ENCODE results near the gene LY6G6C. TPM values are rescaled to one million over a fixed set of nuclear protein-coding genes. Genes with fewer than 3 reads are reported as not detected.

Gene LY6G6C
- total RNA-seq, 1 donor from 2014 or later = not detected

DNA sequence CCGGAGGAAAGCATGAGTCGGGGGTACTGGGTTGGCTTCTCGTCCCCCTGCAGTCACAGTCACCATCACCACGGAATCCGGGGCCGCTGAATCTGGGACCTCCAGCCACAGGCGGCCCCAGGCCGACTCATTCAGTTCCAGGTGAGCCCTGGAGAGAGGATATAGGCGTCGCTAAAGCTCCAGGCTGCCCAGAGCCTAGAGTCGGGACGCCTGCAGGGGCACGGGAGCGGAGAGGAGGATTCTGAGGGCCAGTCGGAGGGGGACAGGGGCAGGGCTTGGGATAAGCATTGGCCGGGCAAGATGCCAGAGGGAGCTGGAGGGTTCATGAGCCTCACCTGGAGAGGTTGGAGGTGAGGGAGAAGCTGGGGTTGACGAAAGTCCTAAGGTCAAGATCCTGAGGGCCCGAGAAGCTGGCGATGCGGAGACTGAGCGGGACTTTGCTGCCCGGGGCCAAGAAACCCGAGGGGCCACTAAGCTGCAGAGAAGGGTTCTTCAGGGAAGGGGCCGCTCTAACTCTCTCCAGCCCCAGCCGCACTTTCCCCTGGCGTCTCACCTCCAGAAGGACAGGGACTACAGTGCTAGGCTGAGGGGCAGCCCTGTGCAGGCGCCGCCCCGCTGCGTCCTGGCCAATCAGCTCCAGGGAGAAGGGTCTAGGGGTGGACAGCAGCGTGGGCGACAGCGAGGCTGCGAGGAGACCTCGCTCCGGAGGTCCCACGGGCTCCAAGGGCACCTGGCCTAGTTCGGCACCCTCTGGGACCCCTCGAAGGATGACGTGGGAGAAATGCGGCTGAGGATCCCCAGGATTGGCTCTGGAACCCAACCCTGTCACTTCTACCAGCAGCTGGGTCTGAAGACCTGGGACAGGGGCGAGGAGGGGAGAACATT is 44.6 kb upstream of the LY6G6C start:
- peaks cover 20% of the 10 kb centered on the region for H3K4me1 ChIP-seq
- peak overlapping the region; percentile 43 for H3K4me3 ChIP-seq
- peaks cover 5% of the 10 kb centered on the region for H3K36me3 ChIP-seq
- DNase-seq = no peak
- H3K27ac ChIP-seq (replicated peaks) = no peak overlapping the region
- TF ChIP-seq, protein P1, sequence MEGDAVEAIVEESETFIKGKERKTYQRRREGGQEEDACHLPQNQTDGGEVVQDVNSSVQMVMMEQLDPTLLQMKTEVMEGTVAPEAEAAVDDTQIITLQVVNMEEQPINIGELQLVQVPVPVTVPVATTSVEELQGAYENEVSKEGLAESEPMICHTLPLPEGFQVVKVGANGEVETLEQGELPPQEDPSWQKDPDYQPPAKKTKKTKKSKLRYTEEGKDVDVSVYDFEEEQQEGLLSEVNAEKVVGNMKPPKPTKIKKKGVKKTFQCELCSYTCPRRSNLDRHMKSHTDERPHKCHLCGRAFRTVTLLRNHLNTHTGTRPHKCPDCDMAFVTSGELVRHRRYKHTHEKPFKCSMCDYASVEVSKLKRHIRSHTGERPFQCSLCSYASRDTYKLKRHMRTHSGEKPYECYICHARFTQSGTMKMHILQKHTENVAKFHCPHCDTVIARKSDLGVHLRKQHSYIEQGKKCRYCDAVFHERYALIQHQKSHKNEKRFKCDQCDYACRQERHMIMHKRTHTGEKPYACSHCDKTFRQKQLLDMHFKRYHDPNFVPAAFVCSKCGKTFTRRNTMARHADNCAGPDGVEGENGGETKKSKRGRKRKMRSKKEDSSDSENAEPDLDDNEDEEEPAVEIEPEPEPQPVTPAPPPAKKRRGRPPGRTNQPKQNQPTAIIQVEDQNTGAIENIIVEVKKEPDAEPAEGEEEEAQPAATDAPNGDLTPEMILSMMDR (IDR thresholded peaks at IDR 0.05; ENCODE audit: borderline replicate concordance) = no peak
- intact Hi-C loops (cut with micrococcal nuclease) = no loop called here
- no peaks in the 10 kb centered on the region for H3K9me3 ChIP-seq (replicated peaks)
- H3K27me3 ChIP-seq (ENCODE audit: low read depth) = no peaks in the 10 kb centered on the region

DNA sequence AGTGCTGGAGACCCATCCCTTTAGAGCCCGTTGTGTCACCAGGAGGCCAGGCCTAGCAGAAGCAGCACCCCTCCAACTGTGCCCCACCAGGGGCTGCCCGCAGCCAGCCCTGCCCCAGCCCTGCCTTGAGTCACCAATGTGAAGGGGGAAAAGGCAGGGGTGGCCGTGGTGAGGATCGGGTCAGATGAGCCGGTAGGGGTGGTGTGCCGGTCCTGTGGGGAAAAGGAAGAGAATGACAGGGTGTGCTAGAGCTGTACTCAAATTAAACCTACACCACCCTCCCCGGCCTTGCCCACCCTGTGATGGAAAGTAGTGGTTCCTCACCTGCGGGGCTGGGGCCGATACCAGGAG is 44.0 kb upstream of the LY6G6C start:
- DNase-seq = no peak
- intact Hi-C loops (cut with micrococcal nuclease) = no loop called here

DNA sequence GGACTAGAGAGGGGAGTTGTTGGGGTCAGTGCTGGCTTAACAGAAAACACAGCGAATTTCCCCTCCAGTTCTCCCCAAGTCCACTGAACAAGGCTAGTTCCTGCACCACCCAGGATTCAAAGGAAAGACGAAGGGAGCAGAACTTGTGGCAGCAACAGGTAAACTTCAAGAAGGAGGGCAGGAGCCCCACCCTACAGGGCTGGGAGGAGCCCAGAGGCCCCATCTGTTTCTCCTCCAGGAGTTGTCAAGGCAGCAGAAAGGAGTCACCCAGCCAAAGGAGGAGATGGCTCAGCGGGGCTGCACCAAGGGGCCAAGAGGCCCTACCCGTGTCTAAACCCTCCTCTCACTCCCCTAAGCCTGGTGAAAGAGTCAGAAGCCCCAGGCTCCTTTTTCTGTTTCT is 42.7 kb upstream of the LY6G6C start:
- no peaks in the 10 kb centered on the region for H3K27me3 ChIP-seq (ENCODE audit: low read depth)
- peaks cover 5% of the 10 kb centered on the region for H3K36me3 ChIP-seq
- no peak overlapping the region for H3K27ac ChIP-seq (replicated peaks)
- H3K4me3 ChIP-seq = no peak overlapping the region
- peaks cover 20% of the 10 kb centered on the region for H3K4me1 ChIP-seq
- H3K9me3 ChIP-seq (replicated peaks) = no peaks in the 10 kb centered on the region
- TF ChIP-seq, protein P1 (IDR thresholded peaks at IDR 0.05; ENCODE audit: borderline replicate concordance) = no peak
- no peak for DNase-seq
- intact Hi-C loops (cut with micrococcal nuclease) = no loop called here

More for the DNA sequence above, 44.0 kb upstream of the LY6G6C start:
- Histone ChIP-seq H3K4me1 (peaks cover 20% of the 10 kb centered on the region), H3K4me3 (no peak overlapping the region), H3K36me3 (peaks cover 5% of the 10 kb centered on the region), H3K27ac (replicated peaks) (no peak overlapping the region), H3K27me3 (ENCODE audit: low read depth) (no peaks in the 10 kb centered on the region), H3K9me3 (replicated peaks) (no peaks in the 10 kb centered on the region)
- TF ChIP-seq, protein P1 (IDR thresholded peaks at IDR 0.05; ENCODE audit: borderline replicate concordance) = no peak

DNA sequence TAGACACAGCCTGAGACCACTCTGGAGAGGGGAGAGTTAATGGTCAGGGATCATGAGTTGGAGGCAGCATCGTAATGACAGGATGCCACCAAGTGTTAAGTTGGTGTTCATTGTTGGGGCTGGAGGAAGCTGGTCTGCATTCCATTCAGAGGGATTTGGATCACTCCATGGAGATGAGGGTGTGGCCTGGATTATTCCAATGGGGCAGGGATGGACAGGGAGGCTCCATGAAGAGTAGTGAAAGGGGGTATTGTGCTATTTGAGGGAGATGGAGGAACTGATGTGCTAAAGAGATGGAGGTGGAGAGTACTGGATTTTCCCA is 42.0 kb upstream of the LY6G6C start:
- TF ChIP-seq, protein P1 (IDR thresholded peaks at IDR 0.05; ENCODE audit: borderline replicate concordance) = no peak
- no peak for DNase-seq
- intact Hi-C loops (cut with micrococcal nuclease) = no loop called here
- Histone ChIP-seq H3K36me3 (peaks cover 5% of the 10 kb centered on the region), H3K27ac (replicated peaks) (peak overlapping the region; percentile 2), H3K4me3 (no peak overlapping the region), H3K9me3 (replicated peaks) (no peaks in the 10 kb centered on the region), H3K27me3 (ENCODE audit: low read depth) (no peaks in the 10 kb centered on the region), H3K4me1 (peaks cover 20% of the 10 kb centered on the region)

DNA sequence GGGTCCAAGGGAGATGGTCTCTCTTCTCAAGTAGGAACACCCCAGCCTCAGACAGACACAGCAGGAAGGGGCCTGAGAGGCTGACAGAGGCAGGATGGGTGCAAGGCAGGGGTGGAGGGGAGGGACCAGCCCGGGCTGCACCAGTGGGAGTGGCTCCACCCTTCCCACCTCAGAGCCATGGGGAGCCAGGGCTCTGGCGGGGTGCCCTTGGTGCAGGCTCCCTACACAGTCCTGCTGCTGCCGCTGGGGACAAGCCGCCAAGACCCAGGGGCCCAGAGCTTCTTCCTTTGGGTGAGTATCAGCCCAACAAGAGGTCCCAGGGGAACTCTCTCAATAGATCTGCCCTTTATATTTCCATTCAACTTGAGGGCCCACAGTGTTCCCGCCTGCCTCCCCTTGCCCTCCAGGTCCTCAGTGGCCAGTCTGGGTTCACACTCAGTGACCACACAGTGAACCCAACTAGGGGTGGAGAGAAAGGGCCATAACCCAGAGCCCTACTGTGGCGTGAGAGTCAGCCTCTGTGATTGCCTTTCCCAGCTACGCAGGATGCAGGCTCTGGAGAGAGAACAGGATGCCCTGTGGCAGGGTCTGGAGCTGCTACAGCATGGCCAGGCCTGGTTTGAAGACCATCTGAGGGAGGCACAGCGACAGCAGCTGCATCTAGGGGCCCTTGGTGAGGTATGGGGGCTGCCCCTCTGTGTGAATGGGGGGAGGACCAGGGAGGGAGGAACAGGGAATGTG is 41.5 kb upstream of the LY6G6C start:
- H3K9me3 ChIP-seq (replicated peaks) = no peaks in the 10 kb centered on the region
- H3K27me3 ChIP-seq (ENCODE audit: low read depth) = no peaks in the 10 kb centered on the region
- H3K36me3 ChIP-seq = peaks cover 5% of the 10 kb centered on the region
- no peak overlapping the region for H3K4me3 ChIP-seq
- intact Hi-C loops (cut with micrococcal nuclease) = no loop called here
- H3K4me1 ChIP-seq = peaks cover 20% of the 10 kb centered on the region
- TF ChIP-seq, protein P1 (IDR thresholded peaks at IDR 0.05; ENCODE audit: borderline replicate concordance) = no peak
- H3K27ac ChIP-seq (replicated peaks) = peak overlapping the region; percentile 2
- no peak for DNase-seq
